Muscle layer of duodenum (tissue), 2 donors: ENCODE data around the gene SYNJ2.
A peak's percentile ranks its signal among the peaks of the same experiment; 100 is the strongest.

Experiments used
- H3K27ac ChIP-seq: one replicate; pipeline ENCODE4 v1.7.0; 2013; ENCODE audit warnings: mild to moderate bottlenecking, low read length
- H3K27me3 ChIP-seq: one replicate; pipeline ENCODE4 v1.7.0; 2013; ENCODE audit warnings: low read depth, mild to moderate bottlenecking, control low read depth, low read length
- H3K36me3 ChIP-seq, 2 donors: one replicate each; pipeline ENCODE4 v1.7.0; 2013; ENCODE audit warnings: low read length in 2 of 2, control low read depth in 1 of 2, mild to moderate bottlenecking in 1 of 2; ENCODE audit not compliant: insufficient read depth in 2 of 2, control insufficient read depth in 1 of 2
- H3K4me1 ChIP-seq, 2 donors: one replicate each; pipeline ENCODE4 v1.7.0; 2013; ENCODE audit warnings: low read length in 2 of 2, mild to moderate bottlenecking in 2 of 2, control low read depth in 1 of 2, moderate library complexity in 1 of 2; ENCODE audit not compliant: insufficient read depth in 2 of 2, control insufficient read depth in 1 of 2
- H3K4me3 ChIP-seq, 2 donors: one replicate each; pipeline ENCODE4 v1.7.0; 2013; ENCODE audit warnings: low read length in 2 of 2, low read depth in 1 of 2, mild to moderate bottlenecking in 1 of 2
- H3K9me3 ChIP-seq, 2 donors: one replicate each; pipeline ENCODE4 v1.7.0; 2013; ENCODE audit warnings: low read length in 2 of 2, control low read depth in 1 of 2, mild to moderate bottlenecking in 1 of 2; ENCODE audit not compliant: control insufficient read depth in 1 of 2
- donor health status: healthy.

Gene SYNJ2

DNA sequence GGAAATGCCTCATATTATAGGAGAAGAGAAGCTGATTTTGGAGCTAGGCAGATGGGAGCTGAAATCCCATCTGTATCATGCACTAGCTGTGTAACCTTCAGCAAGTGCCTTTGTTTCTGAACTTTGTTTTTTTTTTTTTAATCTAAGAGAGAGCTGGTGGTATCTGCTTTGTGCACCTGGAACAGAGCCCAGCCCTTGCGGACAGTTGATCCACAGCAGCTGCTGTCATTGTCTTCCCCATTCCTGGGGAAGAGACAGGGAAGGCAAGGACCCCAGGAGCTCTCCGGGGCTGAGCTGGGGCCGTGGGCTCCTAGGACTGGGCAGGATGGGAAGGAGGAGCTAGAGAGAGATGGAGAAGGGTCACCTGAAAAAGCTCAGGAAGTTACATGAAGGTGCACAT lies 92.1 kb downstream of the SYNJ2 start:
- Histone ChIP-seq H3K4me1 (peaks cover 0 to 2% of the 10 kb centered on the region in 2 donors), H3K4me3 (no peak overlapping the region), H3K27me3 (no peaks in the 10 kb centered on the region), H3K36me3 (peaks cover 0 to 28% of the 10 kb centered on the region in 2 donors), H3K27ac (no peak overlapping the region), H3K9me3 (no peaks in the 10 kb centered on the region)

DNA sequence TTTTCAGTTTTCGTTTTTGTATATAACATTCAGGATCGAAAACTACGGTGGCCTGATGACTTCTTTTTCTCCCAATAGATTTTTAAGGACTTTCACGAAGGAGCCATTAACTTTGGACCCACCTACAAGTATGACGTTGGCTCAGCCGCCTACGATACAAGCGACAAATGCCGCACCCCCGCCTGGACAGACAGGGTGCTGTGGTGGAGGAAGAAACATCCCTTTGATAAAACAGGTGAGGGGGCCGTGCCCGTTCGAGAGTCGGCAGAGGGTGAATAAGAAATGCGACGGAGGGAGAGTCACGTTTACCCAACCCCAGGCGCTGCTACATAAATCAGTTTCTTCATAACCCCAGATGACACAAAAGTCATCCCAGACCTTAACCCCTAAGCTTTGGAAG lies 94.9 kb downstream of the SYNJ2 start:
- Histone ChIP-seq H3K4me3 (no peak overlapping the region), H3K4me1 (no peaks in the 10 kb centered on the region), H3K27me3 (no peaks in the 10 kb centered on the region), H3K9me3 (no peaks in the 10 kb centered on the region), H3K36me3 (peaks cover 4 to 32% of the 10 kb centered on the region in 2 donors), H3K27ac (no peak overlapping the region)

- peaks cover 4 to 36% of the 10 kb centered on the region in 2 donors for H3K36me3 ChIP-seq
Observed at GRCh38 chr6:158077676-158078075, 96.0 kb downstream of the SYNJ2 start.

DNA sequence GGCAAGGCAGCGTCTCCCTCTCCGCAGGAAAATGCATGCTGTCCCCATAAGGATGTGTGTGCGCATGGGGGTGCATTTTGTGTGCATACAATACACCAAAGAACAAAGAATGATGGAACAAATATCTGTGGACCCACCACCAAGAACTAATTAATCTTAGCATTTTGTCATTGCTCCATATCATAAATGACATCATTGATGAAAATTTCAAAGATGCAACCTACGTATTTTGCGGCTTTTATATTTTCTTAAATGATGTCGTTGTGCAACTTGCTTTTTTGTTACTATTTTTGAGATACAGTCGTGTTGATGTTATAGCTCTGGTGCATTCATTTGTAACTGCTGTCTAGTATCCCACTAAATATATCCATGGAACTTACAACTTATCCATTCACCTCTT lies 96.7 kb downstream of the SYNJ2 start:
- no peaks in the 10 kb centered on the region for H3K4me1 ChIP-seq
- no peaks in the 10 kb centered on the region for H3K9me3 ChIP-seq
- no peaks in the 10 kb centered on the region for H3K27me3 ChIP-seq
- H3K4me3 ChIP-seq, result no peak overlapping the region
- no peak overlapping the region for H3K27ac ChIP-seq
- H3K36me3 ChIP-seq, result peaks cover 6 to 38% of the 10 kb centered on the region in 2 donors

More at GRCh38 chr6:158077676-158078075, 96.0 kb downstream of the SYNJ2 start:
- no peak overlapping the region for H3K27ac ChIP-seq
- H3K9me3 ChIP-seq, result no peaks in the 10 kb centered on the region
- no peak overlapping the region for H3K4me3 ChIP-seq
- no peaks in the 10 kb centered on the region for H3K27me3 ChIP-seq
- H3K4me1 ChIP-seq, result no peaks in the 10 kb centered on the region

- Histone ChIP-seq H3K4me1 (peaks cover 0 to under 1% of the 10 kb centered on the region in 2 donors), H3K9me3 (no peaks in the 10 kb centered on the region), H3K27ac (no peak overlapping the region), H3K4me3 (no peak overlapping the region), H3K27me3 (no peaks in the 10 kb centered on the region), H3K36me3 (peaks cover 25 to 53% of the 10 kb centered on the region in 2 donors)
Observed at GRCh38 chr6:158080849-158081656, 99.4 kb downstream of the SYNJ2 start.

GRCh38 chr6:158081657-158081935 lies 99.9 kb downstream of the SYNJ2 start:
- Histone ChIP-seq H3K27ac (no peak overlapping the region), H3K27me3 (no peaks in the 10 kb centered on the region), H3K4me3 (no peak overlapping the region), H3K9me3 (no peaks in the 10 kb centered on the region), H3K36me3 (peaks cover 27 to 48% of the 10 kb centered on the region in 2 donors), H3K4me1 (peaks cover 0 to 5% of the 10 kb centered on the region in 2 donors)

GRCh38 chr6:158083455-158084325 lies 102.0 kb downstream of the SYNJ2 start:
- Histone ChIP-seq H3K36me3 (peaks cover 27 to 38% of the 10 kb centered on the region in 2 donors), H3K4me1 (peaks cover 0 to 12% of the 10 kb centered on the region in 2 donors), H3K27ac (no peak overlapping the region), H3K27me3 (no peaks in the 10 kb centered on the region), H3K4me3 (no peak overlapping the region), H3K9me3 (no peaks in the 10 kb centered on the region)

- Histone ChIP-seq H3K27me3 (no peaks in the 10 kb centered on the region), H3K9me3 (no peaks in the 10 kb centered on the region), H3K27ac (no peak overlapping the region), H3K4me1 (peaks cover 0 to 12% of the 10 kb centered on the region in 2 donors), H3K36me3 (peaks cover 27 to 38% of the 10 kb centered on the region in 2 donors), H3K4me3 (no peak overlapping the region)
Observed at GRCh38 chr6:158085261-158086053, 103.8 kb downstream of the SYNJ2 start.

GRCh38 chr6:158086054-158086503 lies 104.4 kb downstream of the SYNJ2 start:
- peaks cover 25 to 33% of the 10 kb centered on the region in 2 donors for H3K36me3 ChIP-seq
- no peaks in the 10 kb centered on the region for H3K9me3 ChIP-seq
- H3K4me3 ChIP-seq, result no peak overlapping the region

GRCh38 chr6:158086504-158087223 lies 105.0 kb downstream of the SYNJ2 start:
- Histone ChIP-seq H3K27me3 (no peaks in the 10 kb centered on the region), H3K4me1 (peaks cover 0 to 12% of the 10 kb centered on the region in 2 donors), H3K36me3 (peaks cover 23 to 27% of the 10 kb centered on the region in 2 donors), H3K9me3 (no peaks in the 10 kb centered on the region), H3K4me3 (peak overlapping the region in 1 of 2 donors; percentile 37), H3K27ac (no peak overlapping the region)

More at GRCh38 chr6:158086054-158086503, 104.4 kb downstream of the SYNJ2 start:
- Histone ChIP-seq H3K27ac (no peak overlapping the region), H3K27me3 (no peaks in the 10 kb centered on the region), H3K4me1 (peaks cover 0 to 12% of the 10 kb centered on the region in 2 donors)
